NCI-H1930 (cell line): ENCODE measurements around the gene VPS13D.
"Not testable (repeated sequence)": the region's sequence is repeated elsewhere in the genome, so short reads cannot be mapped to it uniquely, and the experiment has no call there.

ENCODE experiments used
- DNase-seq, 2 experiments: peaks; one replicate each; lab custom pipeline; 2025; lab: John Stamatoyannopoulos, UW

VPS13D gene

DNA sequence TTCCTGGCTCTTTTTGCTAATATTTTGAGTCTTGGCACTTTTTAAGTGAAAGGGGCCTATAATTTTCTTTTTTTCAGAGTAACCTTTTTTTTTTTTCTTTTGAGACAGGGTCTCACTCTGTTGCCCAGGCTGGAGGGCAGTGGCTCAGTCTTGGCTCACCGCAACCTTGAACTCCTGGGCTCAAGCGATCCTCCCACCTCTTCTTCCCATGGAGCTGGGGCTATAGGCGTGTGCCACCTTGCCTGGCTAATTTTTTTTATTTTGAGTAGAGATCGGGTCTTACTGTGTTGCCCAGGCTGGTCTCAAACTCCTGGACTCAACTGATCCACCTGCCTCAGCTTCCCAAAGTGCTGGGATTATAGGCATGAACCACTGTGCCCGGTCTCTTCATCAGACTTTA, 285.4 kb downstream of the VPS13D start:
- no peak for DNase-seq

GRCh38 chr1:12516741-12517140, 286.9 kb downstream of the VPS13D start:
- no peak for DNase-seq

- no peak for DNase-seq
Measured at GRCh38 chr1:12518931-12519692, 289.3 kb downstream of the VPS13D start.

GRCh38 chr1:12519693-12520364, 290.0 kb downstream of the VPS13D start:
- no peak for DNase-seq

DNA sequence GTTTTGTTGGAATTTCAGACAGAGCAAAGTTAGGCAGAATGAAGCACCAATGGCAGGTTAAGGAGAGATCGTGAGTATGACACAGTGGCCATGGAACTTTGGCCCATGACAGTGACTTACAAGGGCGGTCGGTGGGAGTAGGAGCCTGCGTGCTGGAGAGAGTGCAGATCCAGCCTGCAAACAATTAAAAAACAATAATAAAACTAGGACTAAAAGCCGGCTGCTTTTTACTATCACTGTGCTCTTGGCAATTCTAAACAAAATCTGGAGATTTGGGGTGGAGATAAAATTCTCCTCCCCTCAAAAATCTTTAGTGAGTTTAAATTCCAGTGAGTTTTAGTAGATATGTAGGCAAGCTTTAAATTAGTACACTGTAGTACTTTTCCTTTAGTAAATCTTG, 291.3 kb downstream of the VPS13D start:
- no peak for DNase-seq

GRCh38 chr1:12522780-12523179, 292.9 kb downstream of the VPS13D start:
- not testable (repeated sequence) for DNase-seq

GRCh38 chr1:12524266-12524665, 294.4 kb downstream of the VPS13D start:
- DNase-seq: no peak

DNA sequence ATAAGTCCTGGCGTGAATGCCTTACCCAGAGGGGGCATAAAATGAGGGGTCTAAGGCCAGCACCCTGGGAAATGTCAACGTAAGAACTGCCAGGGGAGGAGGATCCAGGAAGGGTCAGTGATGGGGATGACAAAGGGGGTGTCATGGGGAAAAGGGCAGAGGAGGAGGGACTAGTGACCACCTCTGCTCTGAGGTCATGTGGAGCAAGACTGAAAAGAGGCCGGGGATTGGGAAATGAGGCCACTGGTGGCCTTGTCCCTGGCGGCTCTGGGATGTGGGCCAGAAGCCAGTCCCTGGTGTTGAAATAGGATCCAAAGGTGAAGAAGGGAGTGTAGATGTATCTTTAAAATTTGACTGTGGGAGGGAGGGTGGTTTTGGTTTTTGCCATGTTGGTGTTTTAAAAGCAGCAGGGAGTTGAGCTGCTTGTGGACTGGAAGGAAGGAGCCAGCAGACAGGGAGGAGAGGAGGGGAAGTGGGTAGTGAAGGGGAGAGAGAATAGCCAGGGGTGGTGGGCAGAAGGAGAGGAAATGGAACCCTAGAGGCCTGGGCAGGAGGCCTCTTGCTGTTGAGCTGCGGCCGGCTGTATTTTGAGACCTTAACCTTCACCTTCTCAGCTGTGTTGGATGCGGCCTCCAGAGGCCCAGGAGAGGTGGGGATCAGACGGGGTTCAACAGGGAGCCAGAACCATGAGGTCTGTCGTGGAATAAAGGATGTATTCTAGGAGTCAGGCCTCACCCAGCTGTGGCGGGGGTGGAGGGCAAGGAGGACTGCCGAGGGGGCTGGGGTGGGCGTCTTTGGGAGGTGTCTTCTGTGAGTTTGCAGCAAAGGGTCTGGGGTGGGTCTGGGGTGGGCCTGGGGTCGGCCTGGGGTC, 295.7 kb downstream of the VPS13D start:
- no peak for DNase-seq

GRCh38 chr1:12527564-12527963, 297.7 kb downstream of the VPS13D start:
- no peak for DNase-seq

DNA sequence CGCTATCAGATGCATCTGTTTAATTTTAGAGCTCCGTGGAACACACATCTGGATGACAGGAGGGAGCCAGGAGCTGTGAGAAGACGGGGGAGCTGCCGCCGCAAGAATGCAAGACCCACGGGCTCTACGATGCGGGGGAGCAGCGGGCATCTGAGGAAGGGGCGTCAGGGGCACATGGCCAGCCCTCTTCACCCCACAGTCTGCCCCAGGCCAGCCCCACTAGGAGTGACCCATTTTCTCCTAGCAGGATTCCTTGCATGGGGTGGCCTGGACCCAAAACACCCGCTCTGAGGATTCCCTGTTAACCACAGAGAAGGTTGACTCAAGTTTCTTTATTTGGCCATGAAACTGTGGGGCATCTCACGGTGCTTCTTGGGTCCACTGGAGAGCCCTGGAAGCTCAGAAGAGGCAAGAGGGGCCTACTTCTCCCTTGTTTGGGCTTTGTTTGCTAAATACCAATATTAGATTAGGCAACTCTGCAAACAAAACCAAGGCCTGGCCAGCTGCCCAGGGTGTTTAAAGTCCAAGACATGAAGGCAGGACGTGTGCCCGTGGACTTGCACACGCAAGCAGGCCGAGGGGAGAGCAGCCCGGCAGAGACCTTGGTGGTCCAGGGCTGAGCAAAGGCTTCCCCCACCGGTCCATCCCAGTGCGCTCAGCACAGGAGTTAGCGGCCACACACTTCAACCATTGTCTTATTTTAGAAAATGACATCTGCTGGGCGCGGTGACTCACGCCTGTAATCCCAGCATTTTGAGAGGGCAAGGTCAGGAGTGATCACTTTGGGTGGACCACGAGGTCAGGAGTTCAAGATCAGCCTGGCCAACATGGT, 298.4 kb downstream of the VPS13D start:
- no peak for DNase-seq

- no peak for DNase-seq
Measured at GRCh38 chr1:12529640-12530174, 299.9 kb downstream of the VPS13D start.

DNA sequence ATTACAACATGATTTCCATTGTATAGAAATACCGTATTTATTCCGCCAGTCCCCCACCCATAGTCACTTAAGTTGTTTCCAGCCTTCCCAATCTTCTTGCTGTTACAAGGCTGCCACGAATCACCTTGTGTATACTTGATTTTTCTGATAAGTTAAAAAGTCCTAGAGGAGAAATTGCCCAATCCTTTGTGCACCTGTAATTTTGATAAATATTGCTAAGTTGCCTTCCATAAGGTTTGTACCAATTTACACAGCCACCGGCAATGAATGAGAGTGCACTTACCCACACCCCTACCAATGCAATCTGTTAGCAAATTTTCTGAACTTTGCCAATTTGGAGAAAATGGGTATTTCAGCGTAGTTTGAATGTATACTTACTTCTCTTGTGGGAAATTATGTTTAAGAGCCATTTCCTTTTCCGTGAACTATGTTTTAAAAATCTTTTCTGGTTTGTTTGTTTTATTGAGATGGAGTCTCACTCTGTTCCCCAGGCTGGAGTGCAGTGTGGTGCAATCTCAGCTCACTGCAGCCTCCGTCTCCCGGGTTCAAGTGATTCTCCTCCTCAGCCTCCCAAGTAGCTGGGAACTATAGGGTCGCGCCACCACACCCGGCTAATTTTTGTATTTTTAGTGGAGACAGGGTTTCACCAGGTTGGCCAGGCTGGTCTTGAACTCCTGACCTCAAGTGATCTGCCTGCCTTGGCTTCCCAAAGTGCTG, 300.8 kb downstream of the VPS13D start:
- no peak for DNase-seq

DNA sequence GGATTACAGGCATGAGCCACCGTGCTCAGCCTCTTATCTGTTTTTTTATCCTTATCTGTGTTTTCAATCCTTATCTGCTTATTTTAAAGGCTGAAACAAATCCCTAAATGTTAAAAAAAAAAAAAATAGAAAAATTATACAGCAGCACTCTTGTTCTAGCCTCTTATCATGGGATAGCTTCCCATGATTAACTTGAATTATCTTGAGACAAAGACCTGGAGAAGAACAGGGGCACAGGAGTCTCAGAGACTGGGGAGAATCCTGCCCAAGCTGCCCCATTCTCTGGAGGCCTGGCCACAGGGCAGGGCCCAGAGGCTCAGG, 301.3 kb downstream of the VPS13D start:
- DNase-seq: no peak

- no peak for DNase-seq
Measured at GRCh38 chr1:12532405-12533315, 302.8 kb downstream of the VPS13D start.

DNA sequence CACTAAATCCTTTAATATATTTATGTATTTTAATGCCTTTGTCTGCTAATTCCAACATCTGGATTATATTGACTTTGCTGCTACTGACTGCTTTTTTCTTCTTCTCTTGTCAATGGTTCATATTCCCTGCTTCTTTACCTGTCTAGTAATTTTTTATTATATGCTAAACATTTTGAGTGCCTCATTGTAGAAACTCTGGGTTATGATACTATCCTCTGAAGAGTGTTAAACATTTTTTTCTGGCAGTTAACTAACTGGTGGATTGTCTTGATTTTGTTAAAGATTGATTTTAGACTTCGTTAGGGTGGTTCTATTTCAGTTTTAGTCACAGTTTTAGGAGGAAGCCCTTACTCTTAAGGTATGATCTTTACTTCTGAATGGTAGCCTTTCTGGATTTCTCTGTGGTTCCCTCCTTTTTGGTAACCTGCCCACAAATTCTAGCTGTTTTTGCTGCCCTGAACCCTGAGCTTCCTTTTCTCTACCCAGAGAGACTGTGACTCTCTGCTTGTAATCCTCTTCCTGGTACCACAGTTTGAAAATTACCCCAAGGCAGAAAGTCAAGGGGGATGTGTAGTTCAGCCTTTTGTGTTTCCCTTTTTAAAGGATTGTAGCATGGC, 306.3 kb downstream of the VPS13D start:
- DNase-seq: no peak

DNA sequence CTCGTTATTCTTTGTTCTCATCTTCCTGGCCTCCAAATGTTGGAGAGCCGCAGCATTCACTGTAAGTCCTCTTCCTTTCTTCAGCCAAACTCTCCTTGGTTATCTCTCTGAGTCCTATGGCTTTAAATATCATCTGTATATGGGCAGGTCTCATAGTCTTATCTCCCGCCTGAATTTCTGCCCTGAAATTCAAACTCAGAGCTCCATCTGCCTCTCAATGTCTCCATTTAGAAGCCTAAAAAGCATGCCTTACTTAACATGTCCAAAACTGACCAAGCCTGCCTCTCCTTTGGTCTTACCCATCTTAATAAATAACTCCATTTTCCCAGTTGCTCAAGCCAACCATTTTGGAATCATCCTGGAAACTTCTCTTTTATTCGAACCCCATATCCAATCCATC, 307.5 kb downstream of the VPS13D start:
- no peak for DNase-seq

DNA sequence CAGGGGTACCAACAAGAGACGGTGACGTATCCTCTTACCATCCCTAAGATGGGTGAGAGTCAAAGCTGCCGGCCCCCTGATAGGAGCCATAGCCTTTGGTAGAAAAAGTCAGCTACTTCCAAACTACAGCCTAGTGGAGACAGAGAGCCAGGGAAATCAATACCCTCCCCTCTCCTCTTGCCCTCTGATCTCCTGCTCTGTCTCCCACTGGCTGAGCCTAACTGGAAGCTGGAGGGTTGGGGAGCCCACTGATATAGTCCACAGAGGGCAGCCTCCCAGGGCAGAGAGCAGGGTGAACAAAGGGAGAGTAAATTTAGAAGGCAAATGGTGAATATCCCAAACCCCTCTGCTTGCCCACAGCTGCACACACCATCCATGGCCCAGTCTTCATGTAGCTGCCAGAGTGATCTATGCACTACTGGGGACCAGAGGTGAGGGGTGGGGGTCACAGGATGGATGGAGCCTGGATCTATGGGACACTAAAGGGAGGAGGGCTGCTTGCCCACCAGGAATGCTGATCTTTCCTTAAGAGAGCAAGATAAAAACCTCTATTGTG, 308.2 kb downstream of the VPS13D start:
- no peak for DNase-seq

DNA sequence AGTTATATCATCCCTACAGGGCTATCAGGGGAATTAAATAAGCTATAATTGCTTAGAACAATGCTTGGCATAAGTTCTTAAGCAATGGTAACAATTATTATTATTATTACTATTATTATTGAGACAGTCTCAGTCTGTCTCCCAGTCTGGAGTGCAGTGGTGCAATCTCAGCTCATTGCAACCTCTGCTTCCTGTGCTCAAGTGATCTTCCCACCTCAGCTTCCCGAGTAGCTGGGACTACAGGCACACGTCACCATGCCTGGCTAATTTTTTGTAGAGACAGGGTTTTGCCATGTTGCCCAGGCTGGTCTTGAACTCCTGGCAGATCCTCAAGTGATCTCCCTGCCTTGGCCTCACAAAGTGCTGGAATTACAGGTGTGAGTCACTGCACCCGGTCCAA, 308.7 kb downstream of the VPS13D start:
- not testable (repeated sequence) for DNase-seq

DNA sequence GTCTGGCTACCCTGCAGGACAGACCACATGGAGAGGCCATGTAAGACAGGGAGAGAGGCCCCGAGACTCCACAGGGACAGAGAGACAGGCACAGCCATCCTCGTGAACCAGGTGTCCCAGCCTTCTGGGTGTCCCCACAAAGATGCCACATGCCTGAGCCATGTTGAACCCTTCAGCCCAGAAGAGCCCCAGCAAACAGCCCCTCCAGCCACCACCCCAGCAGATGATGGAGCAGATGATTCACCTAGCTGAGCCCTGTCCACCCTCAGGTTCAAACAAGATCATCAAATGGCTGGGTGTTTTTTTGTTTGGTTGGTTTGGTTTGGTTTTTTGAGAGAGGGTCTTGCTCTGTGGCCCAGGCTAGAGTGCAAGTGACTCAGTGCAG, 309.5 kb downstream of the VPS13D start:
- no peak for DNase-seq
